ENCODE measurements around the gene TMEM61.
A peak's percentile ranks its signal among the peaks of the same experiment; 100 is the strongest.

Gene TMEM61

GRCh38 chr1:54996869-54997710 is 16.7 kb downstream of the TMEM61 start:
- DNase-seq (ENCODE audit: insufficient read length) (no peak), FAIRE-seq (no peak)
- TF ChIP-seq POLR2A (IDR thresholded peaks at IDR 0.05; ENCODE audit: low read depth, low read length), result no peak
- TF ChIP-seq TAF1 (IDR thresholded peaks at IDR 0.05; ENCODE audit: borderline replicate concordance, low read depth, low read length), result no peak
- TF ChIP-seq POLR2AphosphoS5 (IDR thresholded peaks at IDR 0.05; ENCODE audit: low read depth, low read length), result no peak

- DNase-seq (ENCODE audit: insufficient read length) (no peak), FAIRE-seq (no peak)
- TF ChIP-seq POLR2A (IDR thresholded peaks at IDR 0.05; ENCODE audit: low read depth, low read length), result no peak
- TF ChIP-seq TAF1 (IDR thresholded peaks at IDR 0.05; ENCODE audit: borderline replicate concordance, low read depth, low read length), result no peak
- no peak for TF ChIP-seq POLR2AphosphoS5 (IDR thresholded peaks at IDR 0.05; ENCODE audit: low read depth, low read length)
Measured at GRCh38 chr1:54997711-54997986, 17.2 kb downstream of the TMEM61 start.

GRCh38 chr1:54998100-54998499 is 17.7 kb downstream of the TMEM61 start:
- peak; percentile 48 for FAIRE-seq
- DNase-seq (ENCODE audit: insufficient read length), result no peak
- no peak for TF ChIP-seq TAF1 (IDR thresholded peaks at IDR 0.05; ENCODE audit: borderline replicate concordance, low read depth, low read length)
- TF ChIP-seq POLR2AphosphoS5 (IDR thresholded peaks at IDR 0.05; ENCODE audit: low read depth, low read length), result no peak
- no peak for TF ChIP-seq POLR2A (IDR thresholded peaks at IDR 0.05; ENCODE audit: low read depth, low read length)

GRCh38 chr1:54998677-54999076 is 18.2 kb downstream of the TMEM61 start, which contains the start of gene BSND:
Gene BSND (plus strand): TSS chr1:54998933. CDS start chr1:54999187, 254 bp downstream.
- DNase-seq (ENCODE audit: insufficient read length), result peak; percentile 42
- peak; percentile 70 for FAIRE-seq
- TF ChIP-seq POLR2AphosphoS5 (IDR thresholded peaks at IDR 0.05; ENCODE audit: low read depth, low read length) (no peak), POLR2A (IDR thresholded peaks at IDR 0.05; ENCODE audit: low read depth, low read length) (no peak), TAF1 (IDR thresholded peaks at IDR 0.05; ENCODE audit: borderline replicate concordance, low read depth, low read length) (no peak)

- FAIRE-seq (no peak), DNase-seq (ENCODE audit: insufficient read length) (no peak)
- TF ChIP-seq POLR2A (IDR thresholded peaks at IDR 0.05; ENCODE audit: low read depth, low read length), result no peak
- no peak for TF ChIP-seq POLR2AphosphoS5 (IDR thresholded peaks at IDR 0.05; ENCODE audit: low read depth, low read length)
- TF ChIP-seq TAF1 (IDR thresholded peaks at IDR 0.05; ENCODE audit: borderline replicate concordance, low read depth, low read length), result no peak
Measured at GRCh38 chr1:55000110-55001085, 20.0 kb downstream of the TMEM61 start.

GRCh38 chr1:55001311-55001710 is 20.9 kb downstream of the TMEM61 start:
- DNase-seq (ENCODE audit: insufficient read length), result no peak
- TF ChIP-seq POLR2AphosphoS5 (IDR thresholded peaks at IDR 0.05; ENCODE audit: low read depth, low read length) (no peak), TAF1 (IDR thresholded peaks at IDR 0.05; ENCODE audit: borderline replicate concordance, low read depth, low read length) (no peak), POLR2A (IDR thresholded peaks at IDR 0.05; ENCODE audit: low read depth, low read length) (no peak)
- FAIRE-seq, result no peak

GRCh38 chr1:55002686-55003085 is 22.3 kb downstream of the TMEM61 start:
- no peak for TF ChIP-seq TAF1 (IDR thresholded peaks at IDR 0.05; ENCODE audit: borderline replicate concordance, low read depth, low read length)
- no peak for TF ChIP-seq POLR2AphosphoS5 (IDR thresholded peaks at IDR 0.05; ENCODE audit: low read depth, low read length)
- TF ChIP-seq POLR2A (IDR thresholded peaks at IDR 0.05; ENCODE audit: low read depth, low read length), result no peak
- FAIRE-seq (no peak), DNase-seq (ENCODE audit: insufficient read length) (no peak)

GRCh38 chr1:55005351-55006140 is 25.1 kb downstream of the TMEM61 start:
- TF ChIP-seq TAF1 (IDR thresholded peaks at IDR 0.05; ENCODE audit: borderline replicate concordance, low read depth, low read length), result no peak
- no peak for TF ChIP-seq POLR2AphosphoS5 (IDR thresholded peaks at IDR 0.05; ENCODE audit: low read depth, low read length)
- TF ChIP-seq POLR2A (IDR thresholded peaks at IDR 0.05; ENCODE audit: low read depth, low read length), result no peak
- FAIRE-seq, result no peak
- DNase-seq (ENCODE audit: insufficient read length), result no peak

- FAIRE-seq (no peak), DNase-seq (ENCODE audit: insufficient read length) (no peak)
- no peak for TF ChIP-seq POLR2AphosphoS5 (IDR thresholded peaks at IDR 0.05; ENCODE audit: low read depth, low read length)
Measured at GRCh38 chr1:55006931-55007330, 26.5 kb downstream of the TMEM61 start.

- TF ChIP-seq TAF1 (IDR thresholded peaks at IDR 0.05; ENCODE audit: borderline replicate concordance, low read depth, low read length) (no peak), POLR2A (IDR thresholded peaks at IDR 0.05; ENCODE audit: low read depth, low read length) (no peak)
- no peak for DNase-seq (ENCODE audit: insufficient read length)
- no peak for FAIRE-seq
Measured at GRCh38 chr1:55007625-55008024, 27.2 kb downstream of the TMEM61 start.

Measured in GM12892 (cell line).